ENCODE data around the gene PPARGC1A. TPM values are rescaled to one million over a fixed set of nuclear protein-coding genes. Genes with fewer than 3 reads are reported as not detected.

The PPARGC1A gene
- total and polyA plus RNA-seq, 9 donors, result 6.8 to 10.9 (median 7.6) TPM

DNA sequence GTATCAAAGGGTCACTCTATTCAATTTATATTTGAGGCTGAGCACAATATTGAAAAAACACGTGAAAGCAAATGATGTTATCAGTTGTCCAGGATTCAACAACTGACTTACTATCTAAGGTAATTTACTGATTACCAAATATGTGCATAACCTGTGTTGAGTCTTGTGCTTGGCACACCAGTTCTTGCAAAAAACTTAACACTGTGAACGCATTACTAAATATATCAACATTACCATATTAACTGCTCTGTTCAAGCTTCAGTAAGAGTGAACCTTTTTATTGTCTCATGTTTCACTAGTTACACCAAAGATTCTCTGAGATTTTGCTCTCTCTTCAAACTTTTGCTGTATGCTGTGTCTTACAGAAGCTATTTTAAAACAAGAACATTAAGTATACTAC, 38.4 kb downstream of the PPARGC1A start:
- H3K9me3 ChIP-seq (replicated peaks; ENCODE audit: control insufficient read depth, low read depth, low read length), result no peaks in the 10 kb centered on the region
- no peaks in the 10 kb centered on the region for H3K36me3 ChIP-seq (ENCODE audit: control insufficient read depth, insufficient read depth, low read length)
- no peak for DNase-seq
- H3K27ac ChIP-seq (ENCODE audit: low read length), result no peak overlapping the region
- H3K4me3 ChIP-seq (ENCODE audit: low read length), result no peak overlapping the region
- no peaks in the 10 kb centered on the region for H3K27me3 ChIP-seq (ENCODE audit: control insufficient read depth, insufficient read depth, low read length)
- WGBS (ENCODE audit: insufficient coverage), result no CpG with 5 or more reads among the region's 2 CpGs
- peaks cover 2% of the 10 kb centered on the region for H3K4me1 ChIP-seq (ENCODE audit: control insufficient read depth, insufficient read depth, low read length)

DNA sequence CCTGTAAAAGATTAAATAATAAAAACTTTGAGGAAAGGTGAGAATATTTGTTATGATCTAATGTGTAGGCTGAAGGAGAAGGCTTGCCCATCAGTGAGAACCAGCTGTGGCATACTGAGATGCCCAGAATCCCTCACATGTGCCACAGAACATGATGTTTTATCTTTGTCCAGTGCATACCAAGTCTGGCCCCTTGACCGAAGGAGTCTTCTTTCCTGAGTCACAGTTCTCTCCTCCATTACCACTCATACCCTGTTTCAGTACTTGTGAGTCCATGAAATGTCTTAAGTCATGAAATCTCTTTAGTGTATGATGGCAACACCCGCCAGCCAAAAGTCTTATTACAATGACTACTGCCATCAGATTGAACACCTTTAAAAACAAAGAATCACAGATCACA, 42.7 kb downstream of the PPARGC1A start:
- no peaks in the 10 kb centered on the region for H3K36me3 ChIP-seq (ENCODE audit: control insufficient read depth, insufficient read depth, low read length)
- no peak for DNase-seq
- no peaks in the 10 kb centered on the region for H3K27me3 ChIP-seq (ENCODE audit: control insufficient read depth, insufficient read depth, low read length)
- no CpG with 5 or more reads among the region's 2 CpGs for WGBS (ENCODE audit: insufficient coverage)
- no peak overlapping the region for H3K27ac ChIP-seq (ENCODE audit: low read length)
- no peaks in the 10 kb centered on the region for H3K9me3 ChIP-seq (replicated peaks; ENCODE audit: control insufficient read depth, low read depth, low read length)
- H3K4me1 ChIP-seq (ENCODE audit: control insufficient read depth, insufficient read depth, low read length), result no peaks in the 10 kb centered on the region
- no peak overlapping the region for H3K4me3 ChIP-seq (ENCODE audit: low read length)

DNA sequence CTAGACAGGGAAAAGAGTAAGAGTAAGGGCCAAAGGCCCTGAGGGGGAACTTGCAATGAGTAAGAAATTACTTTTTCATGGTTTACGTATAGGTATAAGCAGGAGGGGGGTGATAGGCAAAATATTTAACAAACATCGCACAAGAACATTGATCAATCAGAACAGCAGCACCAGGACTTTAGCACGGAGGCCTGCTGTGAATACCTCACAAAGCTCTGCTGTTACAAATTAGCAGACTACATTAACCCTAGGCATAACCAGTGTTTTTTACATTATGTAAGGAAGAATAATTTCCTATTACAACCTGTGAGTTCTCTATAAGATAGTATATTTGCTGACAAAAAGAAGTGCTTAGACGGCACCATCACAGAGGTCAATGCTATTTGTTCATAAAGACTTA, 44.9 kb downstream of the PPARGC1A start:
- no peaks in the 10 kb centered on the region for H3K27me3 ChIP-seq (ENCODE audit: control insufficient read depth, insufficient read depth, low read length)
- DNase-seq, result no peak
- no peak overlapping the region for H3K27ac ChIP-seq (ENCODE audit: low read length)
- no CpG with 5 or more reads among the region's 4 CpGs for WGBS (ENCODE audit: insufficient coverage)
- H3K4me3 ChIP-seq (ENCODE audit: low read length), result no peak overlapping the region
- no peaks in the 10 kb centered on the region for H3K9me3 ChIP-seq (replicated peaks; ENCODE audit: control insufficient read depth, low read depth, low read length)
- no peaks in the 10 kb centered on the region for H3K36me3 ChIP-seq (ENCODE audit: control insufficient read depth, insufficient read depth, low read length)
- no peaks in the 10 kb centered on the region for H3K4me1 ChIP-seq (ENCODE audit: control insufficient read depth, insufficient read depth, low read length)

DNA sequence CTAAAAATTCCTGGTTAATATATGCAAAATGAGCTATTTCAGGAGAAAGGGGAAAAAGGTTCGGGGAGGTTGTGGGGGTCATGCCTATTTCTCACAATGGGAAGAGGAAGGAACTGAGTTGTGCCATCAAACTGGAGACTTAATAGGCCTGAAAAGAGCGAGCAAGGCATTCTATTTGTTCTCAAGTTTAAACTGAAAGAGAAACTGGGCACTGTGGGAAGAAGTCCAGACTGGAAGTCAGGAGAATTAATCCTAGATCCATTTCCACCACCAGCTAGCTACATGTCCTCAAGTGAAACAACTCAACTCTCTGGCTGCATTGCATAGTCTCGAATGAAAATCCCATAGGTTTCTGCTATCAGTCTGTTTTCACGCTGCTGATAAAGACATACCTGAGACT, 50.6 kb downstream of the PPARGC1A start:
- no peak for DNase-seq
- H3K27ac ChIP-seq (ENCODE audit: low read length), result no peak overlapping the region
- no peaks in the 10 kb centered on the region for H3K27me3 ChIP-seq (ENCODE audit: control insufficient read depth, insufficient read depth, low read length)
- WGBS (ENCODE audit: insufficient coverage), result 100% methylated on average over 3 of the region's 4 CpGs
- H3K4me3 ChIP-seq (ENCODE audit: low read length), result no peak overlapping the region
- no peaks in the 10 kb centered on the region for H3K36me3 ChIP-seq (ENCODE audit: control insufficient read depth, insufficient read depth, low read length)
- no peaks in the 10 kb centered on the region for H3K4me1 ChIP-seq (ENCODE audit: control insufficient read depth, insufficient read depth, low read length)
- no peaks in the 10 kb centered on the region for H3K9me3 ChIP-seq (replicated peaks; ENCODE audit: control insufficient read depth, low read depth, low read length)

DNA sequence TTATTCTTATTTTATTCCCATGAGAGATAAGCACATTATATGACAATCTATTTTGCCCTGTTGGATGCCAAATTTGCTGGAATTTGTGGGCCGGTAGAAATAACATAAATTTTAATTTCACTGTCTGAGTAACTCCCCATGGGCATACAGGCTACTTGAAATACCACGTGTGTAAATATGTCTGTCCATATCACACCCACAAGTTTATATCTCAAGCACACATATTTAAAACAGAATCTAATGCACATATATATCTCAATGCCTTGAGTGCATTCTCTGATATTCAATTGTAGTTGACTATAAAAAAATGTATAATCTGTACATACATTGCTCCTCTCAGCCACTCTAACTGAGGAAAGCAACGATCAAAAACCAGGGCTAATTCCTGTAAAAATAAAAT, 51.2 kb downstream of the PPARGC1A start:
- no peak overlapping the region for H3K27ac ChIP-seq (ENCODE audit: low read length)
- H3K4me3 ChIP-seq (ENCODE audit: low read length), result no peak overlapping the region
- H3K9me3 ChIP-seq (replicated peaks; ENCODE audit: control insufficient read depth, low read depth, low read length), result no peaks in the 10 kb centered on the region
- no peaks in the 10 kb centered on the region for H3K4me1 ChIP-seq (ENCODE audit: control insufficient read depth, insufficient read depth, low read length)
- DNase-seq, result no peak
- H3K36me3 ChIP-seq (ENCODE audit: control insufficient read depth, insufficient read depth, low read length), result no peaks in the 10 kb centered on the region
- WGBS (ENCODE audit: insufficient coverage), result no CpG with 5 or more reads among the region's 3 CpGs
- H3K27me3 ChIP-seq (ENCODE audit: control insufficient read depth, insufficient read depth, low read length), result no peaks in the 10 kb centered on the region

DNA sequence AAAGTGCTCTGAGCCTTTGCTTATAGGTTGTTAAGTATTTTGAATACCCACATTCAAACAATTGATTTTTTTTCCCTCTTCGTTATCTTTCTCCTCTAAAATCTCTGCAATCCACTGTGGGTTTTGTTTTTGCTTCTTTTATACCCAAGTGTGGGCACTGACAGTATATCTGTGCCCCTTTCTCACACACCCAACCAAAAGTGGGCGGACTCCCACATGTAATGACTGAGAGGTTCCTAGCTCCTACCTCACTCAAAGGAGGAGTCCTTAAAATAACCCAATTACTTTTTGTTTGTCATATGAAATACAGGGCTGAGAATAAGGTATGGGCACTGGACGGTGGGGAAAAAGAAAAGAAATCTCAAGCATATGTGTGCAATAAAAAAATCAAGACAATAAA, 51.7 kb downstream of the PPARGC1A start:
- no CpG with 5 or more reads among the region's 3 CpGs for WGBS (ENCODE audit: insufficient coverage)
- no peak for DNase-seq
- Histone ChIP-seq H3K27me3 (ENCODE audit: control insufficient read depth, insufficient read depth, low read length) (no peaks in the 10 kb centered on the region), H3K27ac (ENCODE audit: low read length) (no peak overlapping the region), H3K9me3 (replicated peaks; ENCODE audit: control insufficient read depth, low read depth, low read length) (no peaks in the 10 kb centered on the region), H3K4me3 (ENCODE audit: low read length) (no peak overlapping the region), H3K36me3 (ENCODE audit: control insufficient read depth, insufficient read depth, low read length) (no peaks in the 10 kb centered on the region), H3K4me1 (ENCODE audit: control insufficient read depth, insufficient read depth, low read length) (no peaks in the 10 kb centered on the region)

DNA sequence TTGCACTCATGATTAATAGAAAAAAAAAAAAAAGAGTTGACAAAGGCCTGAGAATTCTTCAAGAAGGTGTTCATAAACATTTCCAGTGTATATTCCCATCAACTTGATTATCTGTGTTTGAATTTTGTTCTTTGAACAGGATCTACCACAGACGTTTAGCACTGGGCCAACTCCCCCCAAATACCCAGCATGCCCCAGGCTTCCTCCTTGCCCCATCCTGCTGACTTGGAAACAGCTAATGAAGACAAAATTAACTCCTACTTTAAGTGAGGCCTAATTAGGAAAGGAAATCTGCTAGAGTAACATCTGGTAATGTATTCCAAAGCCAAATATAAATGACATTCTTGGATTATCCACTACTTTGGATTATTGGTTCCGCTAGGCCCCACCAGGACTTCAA, 52.5 kb downstream of the PPARGC1A start:
- DNase-seq, result no peak
- no CpG with 5 or more reads among the region's 2 CpGs for WGBS (ENCODE audit: insufficient coverage)
- Histone ChIP-seq H3K4me1 (ENCODE audit: control insufficient read depth, insufficient read depth, low read length) (no peaks in the 10 kb centered on the region), H3K36me3 (ENCODE audit: control insufficient read depth, insufficient read depth, low read length) (no peaks in the 10 kb centered on the region), H3K4me3 (ENCODE audit: low read length) (no peak overlapping the region), H3K9me3 (replicated peaks; ENCODE audit: control insufficient read depth, low read depth, low read length) (no peaks in the 10 kb centered on the region), H3K27me3 (ENCODE audit: control insufficient read depth, insufficient read depth, low read length) (no peaks in the 10 kb centered on the region), H3K27ac (ENCODE audit: low read length) (no peak overlapping the region)

DNA sequence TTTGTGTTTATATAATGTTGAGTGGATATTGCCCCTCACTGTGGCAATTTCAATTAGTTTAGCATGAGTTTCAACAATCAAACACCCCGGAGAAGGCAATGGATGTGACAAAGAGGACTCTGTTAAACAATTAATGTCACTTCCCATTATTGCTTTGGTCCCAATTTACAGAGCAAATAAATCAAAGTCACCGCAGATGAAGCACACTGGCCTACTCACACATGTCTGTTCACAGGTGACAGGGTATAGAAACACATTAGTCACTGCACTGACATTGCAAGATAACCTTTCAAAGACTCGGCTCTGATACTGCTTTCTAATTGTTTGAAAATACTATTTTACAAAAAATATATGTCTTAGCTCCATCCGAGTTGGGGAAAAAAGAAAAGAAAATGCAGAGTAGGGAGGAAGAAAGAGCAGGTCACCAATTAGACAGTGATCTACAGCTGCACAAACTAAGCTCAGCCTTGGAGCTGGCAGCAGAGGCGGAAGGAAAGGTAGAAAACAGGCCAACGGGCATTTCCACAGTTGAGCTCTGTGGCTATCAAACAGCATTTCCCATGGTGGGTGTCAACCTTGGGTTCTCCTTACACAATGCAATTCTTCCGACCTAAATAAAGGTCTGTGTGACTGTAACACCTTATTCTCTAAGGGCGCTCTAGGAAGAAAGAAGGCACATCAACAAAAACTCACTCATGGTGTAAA, 53.9 kb downstream of the PPARGC1A start:
- Histone ChIP-seq H3K4me1 (ENCODE audit: control insufficient read depth, insufficient read depth, low read length) (no peaks in the 10 kb centered on the region), H3K9me3 (replicated peaks; ENCODE audit: control insufficient read depth, low read depth, low read length) (no peaks in the 10 kb centered on the region), H3K4me3 (ENCODE audit: low read length) (no peak overlapping the region), H3K36me3 (ENCODE audit: control insufficient read depth, insufficient read depth, low read length) (peaks cover 3% of the 10 kb centered on the region), H3K27me3 (ENCODE audit: control insufficient read depth, insufficient read depth, low read length) (no peaks in the 10 kb centered on the region), H3K27ac (ENCODE audit: low read length) (no peak overlapping the region)
- DNase-seq, result no peak
- 64% methylated on average over 3 of the region's 8 CpGs for WGBS (ENCODE audit: insufficient coverage)

DNA sequence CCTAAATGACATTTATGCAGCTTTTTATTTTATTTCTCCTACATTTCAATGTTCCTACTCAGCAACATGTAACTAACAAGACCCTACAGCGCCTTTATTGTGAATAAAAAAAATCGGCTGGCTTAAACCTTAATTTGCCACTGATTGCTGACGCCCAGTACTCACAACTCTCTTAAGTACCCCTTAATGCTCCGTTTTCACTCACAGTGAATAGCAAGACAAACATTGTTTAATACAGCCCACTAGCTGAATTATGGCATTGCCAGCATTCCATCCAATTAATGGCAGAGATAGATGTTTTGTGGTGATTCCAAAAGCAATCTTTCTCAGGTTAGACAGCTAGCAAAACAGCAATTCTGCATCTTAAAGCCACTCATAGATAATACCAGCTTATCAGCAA, 61.1 kb downstream of the PPARGC1A start:
- WGBS (ENCODE audit: insufficient coverage), result 83% methylated on average over 3 of the region's 4 CpGs
- H3K36me3 ChIP-seq (ENCODE audit: control insufficient read depth, insufficient read depth, low read length), result peaks cover 3% of the 10 kb centered on the region
- no peak overlapping the region for H3K27ac ChIP-seq (ENCODE audit: low read length)

DNA sequence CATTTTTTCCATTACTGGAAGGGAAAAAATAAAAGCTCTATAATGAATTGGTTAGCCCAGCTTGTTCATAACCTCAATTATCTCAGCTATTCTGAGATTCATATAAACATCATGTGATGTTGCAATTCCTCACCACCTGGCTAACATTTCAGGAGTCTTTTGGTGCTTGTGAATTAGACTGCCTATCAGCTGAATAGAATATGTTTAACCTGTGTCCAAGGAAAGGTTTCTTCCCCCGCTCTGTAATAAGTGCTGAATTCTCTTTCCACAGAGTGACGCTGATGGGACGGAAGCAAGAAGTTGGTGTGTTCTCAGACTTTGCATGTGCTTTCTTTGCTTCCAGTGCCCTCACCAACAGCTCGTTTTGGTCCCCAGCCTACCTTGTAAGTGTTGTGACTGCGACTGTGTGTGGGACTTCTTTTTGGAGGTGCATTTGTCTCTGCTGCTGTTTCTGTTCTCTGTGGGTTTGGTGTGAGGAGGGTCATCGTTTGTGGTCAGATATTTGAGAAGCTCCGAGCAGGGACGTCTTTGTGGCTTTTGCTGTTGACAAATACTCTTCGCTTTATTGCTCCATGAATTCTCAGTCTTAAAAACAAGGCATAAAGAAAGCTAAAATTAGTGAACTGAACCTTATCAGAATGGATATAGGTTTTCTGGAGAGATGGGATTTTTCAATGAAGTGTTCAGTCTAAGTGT, 61.7 kb downstream of the PPARGC1A start:
- Histone ChIP-seq H3K4me1 (ENCODE audit: control insufficient read depth, insufficient read depth, low read length) (no peaks in the 10 kb centered on the region), H3K27me3 (ENCODE audit: control insufficient read depth, insufficient read depth, low read length) (no peaks in the 10 kb centered on the region), H3K4me3 (ENCODE audit: low read length) (no peak overlapping the region), H3K36me3 (ENCODE audit: control insufficient read depth, insufficient read depth, low read length) (peaks cover 3% of the 10 kb centered on the region), H3K27ac (ENCODE audit: low read length) (no peak overlapping the region), H3K9me3 (replicated peaks; ENCODE audit: control insufficient read depth, low read depth, low read length) (no peaks in the 10 kb centered on the region)
- 87% methylated on average over 3 of the region's 9 CpGs for WGBS (ENCODE audit: insufficient coverage)
- DNase-seq, result no peak

More for the DNA sequence above, 61.1 kb downstream of the PPARGC1A start:
- no peaks in the 10 kb centered on the region for H3K9me3 ChIP-seq (replicated peaks; ENCODE audit: control insufficient read depth, low read depth, low read length)
- no peaks in the 10 kb centered on the region for H3K4me1 ChIP-seq (ENCODE audit: control insufficient read depth, insufficient read depth, low read length)
- H3K4me3 ChIP-seq (ENCODE audit: low read length), result no peak overlapping the region
- DNase-seq, result no peak
- no peaks in the 10 kb centered on the region for H3K27me3 ChIP-seq (ENCODE audit: control insufficient read depth, insufficient read depth, low read length)
